HEK293 (cell line): Measurements from ENCODE around the gene GMPPA.

Source experiments
- BCL11A ChIP-seq: fragments of 450-650 bp; formaldehyde crosslinking; IDR thresholded peaks from 2 replicates; pipeline ENCODE4 v1.5.1; 2016; ENCODE audit warnings: low read depth, missing biosample characterization, missing genetic modification characterization
- KLF1 ChIP-seq: fragments of 450-650 bp; formaldehyde crosslinking; IDR thresholded peaks from 2 replicates; pipeline ENCODE4 v1.5.1; 2016; ENCODE audit warnings: missing biosample characterization, missing genetic modification characterization
- KLF10 ChIP-seq: fragments of 450-650 bp; IDR thresholded peaks from 2 replicates; pipeline ENCODE4 v1.5.1; 2018; ENCODE audit warnings: missing biosample characterization, mild to moderate bottlenecking, missing genetic modification characterization
- SCRT1 ChIP-seq: fragments of 450-650 bp; formaldehyde crosslinking; IDR thresholded peaks from 2 replicates; pipeline ENCODE4 v1.5.1; 2016; ENCODE audit warnings: missing biosample characterization, missing genetic modification characterization, borderline replicate concordance
- TCF7L2 ChIP-seq: IDR thresholded peaks from 2 replicates; pipeline ENCODE4 v1.6.1; 2011; ENCODE audit warnings: low read depth, mild to moderate bottlenecking, inconsistent platforms, low read length, moderate library complexity, borderline replicate concordance
- ZBTB20 ChIP-seq: fragments of 450-650 bp; formaldehyde crosslinking; IDR thresholded peaks from 2 replicates; pipeline ENCODE4 v1.5.1; 2016; ENCODE audit warnings: missing biosample characterization, missing genetic modification characterization
- ZBTB48 ChIP-seq: fragments of 450-650 bp; formaldehyde crosslinking; IDR thresholded peaks from 2 replicates; pipeline ENCODE4 v1.5.1; 2016; ENCODE audit warnings: missing biosample characterization, missing genetic modification characterization
- ZFHX2 ChIP-seq: fragments of 450-650 bp; formaldehyde crosslinking; conservative IDR thresholded peaks from 2 replicates; pipeline ENCODE4 v1.5.1; 2016; ENCODE audit warnings: missing biosample characterization, missing genetic modification characterization
- ZNF140 ChIP-seq: fragments of 450-650 bp; formaldehyde crosslinking; IDR thresholded peaks from 2 replicates; pipeline ENCODE4 v1.5.1; 2016; ENCODE audit warnings: missing biosample characterization, missing genetic modification characterization
- ZNF174 ChIP-seq: fragments of 450-650 bp; formaldehyde crosslinking; IDR thresholded peaks from 2 replicates; pipeline ENCODE4 v1.5.0; 2017; ENCODE audit warnings: missing biosample characterization, mild to moderate bottlenecking, missing genetic modification characterization
- ZNF677 ChIP-seq: fragments of 450-650 bp; IDR thresholded peaks from 2 replicates; pipeline ENCODE4 v1.5.0; 2018; ENCODE audit warnings: missing biosample characterization, mild to moderate bottlenecking, missing genetic modification characterization, moderate library complexity
- ZNF76 ChIP-seq: fragments of 450-650 bp; formaldehyde crosslinking; IDR thresholded peaks from 2 replicates; pipeline ENCODE4; 2016; ENCODE audit warnings: low read depth, missing biosample characterization, missing genetic modification characterization, borderline replicate concordance
- ZNF830 ChIP-seq: fragments of 450-650 bp; IDR thresholded peaks from 2 replicates; pipeline ENCODE4 v1.5.0; 2018; ENCODE audit warnings: missing biosample characterization, missing genetic modification characterization, low read depth, mild to moderate bottlenecking, moderate library complexity
- TF ChIP-seq, protein P1 (sequence below): fragments of 450-650 bp; formaldehyde crosslinking; IDR thresholded peaks from 2 replicates; pipeline ENCODE4 v1.5.1; 2016; ENCODE audit warnings: missing biosample characterization, missing genetic modification characterization
- TF ChIP-seq, protein P2 (sequence below): fragments of 450-650 bp; formaldehyde crosslinking; IDR thresholded peaks from 2 replicates; pipeline ENCODE4 v1.5.1; 2016; ENCODE audit warnings: missing biosample characterization, missing genetic modification characterization
- TF ChIP-seq, protein P3 (sequence below): fragments of 450-650 bp; formaldehyde crosslinking; IDR thresholded peaks from 2 replicates; pipeline ENCODE4 v1.5.1; 2016; ENCODE audit warnings: missing biosample characterization, missing genetic modification characterization
- TF ChIP-seq, protein P4 (sequence below): fragments of 450-650 bp; formaldehyde crosslinking; IDR thresholded peaks from 2 replicates; pipeline ENCODE4 v1.5.1; 2016; ENCODE audit warnings: missing biosample characterization, missing genetic modification characterization, borderline replicate concordance
- TF ChIP-seq, protein P5 (sequence below): fragments of 450-650 bp; formaldehyde crosslinking; IDR thresholded peaks from 2 replicates; pipeline ENCODE4 v1.5.1; 2017; ENCODE audit warnings: missing biosample characterization, missing genetic modification characterization
- TF ChIP-seq, protein P6 (sequence below): fragments of 450-650 bp; formaldehyde crosslinking; IDR thresholded peaks from 2 replicates; pipeline ENCODE4 v1.5.1; 2017; ENCODE audit warnings: missing biosample characterization, missing genetic modification characterization
- TF ChIP-seq, protein P7 (sequence below): fragments of 450-650 bp; formaldehyde crosslinking; IDR thresholded peaks from 2 replicates; pipeline ENCODE4 v1.5.1; 2016; ENCODE audit warnings: missing biosample characterization, missing genetic modification characterization

GMPPA gene

DNA sequence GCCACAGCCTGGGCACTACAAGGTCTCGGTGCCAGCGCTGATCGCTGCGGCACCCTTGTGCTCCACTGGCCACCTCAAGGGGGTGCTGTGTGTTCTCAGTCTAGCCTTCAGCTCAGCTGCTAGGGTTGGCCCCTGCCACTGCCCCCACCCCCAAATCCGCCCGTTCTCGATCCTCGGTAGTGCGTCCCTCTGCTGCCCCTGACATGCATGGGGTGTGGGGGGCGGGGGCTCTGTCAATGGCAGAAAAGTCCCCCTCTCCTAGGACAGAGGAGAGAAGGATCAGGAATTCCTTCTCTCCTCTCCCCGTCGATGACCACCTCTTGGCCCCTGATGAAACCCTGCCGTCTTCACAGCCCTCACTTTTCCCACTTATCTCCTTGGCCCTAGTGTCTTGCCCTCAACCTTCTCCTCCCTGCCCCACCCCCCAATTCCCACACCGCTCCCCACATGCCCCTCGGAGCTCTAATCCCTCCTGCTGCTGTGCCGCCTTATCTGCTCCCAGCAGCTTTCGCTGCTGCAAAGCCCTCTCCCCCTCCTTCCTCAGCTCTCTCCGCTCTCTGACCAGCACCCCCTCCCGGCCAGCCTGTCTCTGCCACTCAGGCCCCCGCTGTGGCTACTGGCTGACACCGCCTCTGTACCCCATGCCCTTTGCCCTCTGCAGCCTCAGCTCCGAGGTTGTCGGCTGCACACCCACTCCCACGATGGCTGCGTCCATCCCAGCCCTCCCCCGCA, 11.3 kb downstream of the GMPPA start (continued):
- TF ChIP-seq, protein P1, sequence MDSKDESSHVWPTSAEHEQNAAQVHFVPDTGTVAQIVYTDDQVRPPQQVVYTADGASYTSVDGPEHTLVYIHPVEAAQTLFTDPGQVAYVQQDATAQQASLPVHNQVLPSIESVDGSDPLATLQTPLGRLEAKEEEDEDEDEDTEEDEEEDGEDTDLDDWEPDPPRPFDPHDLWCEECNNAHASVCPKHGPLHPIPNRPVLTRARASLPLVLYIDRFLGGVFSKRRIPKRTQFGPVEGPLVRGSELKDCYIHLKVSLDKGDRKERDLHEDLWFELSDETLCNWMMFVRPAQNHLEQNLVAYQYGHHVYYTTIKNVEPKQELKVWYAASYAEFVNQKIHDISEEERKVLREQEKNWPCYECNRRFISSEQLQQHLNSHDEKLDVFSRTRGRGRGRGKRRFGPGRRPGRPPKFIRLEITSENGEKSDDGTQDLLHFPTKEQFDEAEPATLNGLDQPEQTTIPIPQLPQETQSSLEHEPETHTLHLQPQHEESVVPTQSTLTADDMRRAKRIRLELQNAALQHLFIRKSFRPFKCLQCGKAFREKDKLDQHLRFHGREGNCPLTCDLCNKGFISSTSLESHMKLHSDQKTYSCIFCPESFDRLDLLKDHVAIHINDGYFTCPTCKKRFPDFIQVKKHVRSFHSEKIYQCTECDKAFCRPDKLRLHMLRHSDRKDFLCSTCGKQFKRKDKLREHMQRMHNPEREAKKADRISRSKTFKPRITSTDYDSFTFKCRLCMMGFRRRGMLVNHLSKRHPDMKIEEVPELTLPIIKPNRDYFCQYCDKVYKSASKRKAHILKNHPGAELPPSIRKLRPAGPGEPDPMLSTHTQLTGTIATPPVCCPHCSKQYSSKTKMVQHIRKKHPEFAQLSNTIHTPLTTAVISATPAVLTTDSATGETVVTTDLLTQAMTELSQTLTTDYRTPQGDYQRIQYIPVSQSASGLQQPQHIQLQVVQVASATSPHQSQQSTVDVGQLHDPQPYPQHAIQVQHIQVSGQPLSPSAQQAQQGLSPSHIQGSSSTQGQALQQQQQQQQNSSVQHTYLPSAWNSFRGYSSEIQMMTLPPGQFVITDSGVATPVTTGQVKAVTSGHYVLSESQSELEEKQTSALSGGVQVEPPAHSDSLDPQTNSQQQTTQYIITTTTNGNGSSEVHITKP (tag by site-specific recombination) = 0 out of 2 replicates have a peak, but pooled peaks have one; percentile 10
- TF ChIP-seq ZNF76 (tag by site-specific recombination) (peak; percentile 61), BCL11A (tag by site-specific recombination) (no peak), ZNF677 (tag by site-specific recombination) (no peak), TCF7L2 (no peak), KLF1 (no peak), ZNF174 (tag by site-specific recombination) (no peak), ZNF830 (no peak), KLF10 (tag by site-specific recombination) (no peak), ZFHX2 (tag by site-specific recombination) (peak; percentile 77), SCRT1 (no peak), ZBTB48 (tag by site-specific recombination) (0 out of 2 replicates have a peak, but pooled peaks have one; percentile 56), ZNF140 (no peak), ZBTB20 (no peak)
- TF ChIP-seq, protein P2, sequence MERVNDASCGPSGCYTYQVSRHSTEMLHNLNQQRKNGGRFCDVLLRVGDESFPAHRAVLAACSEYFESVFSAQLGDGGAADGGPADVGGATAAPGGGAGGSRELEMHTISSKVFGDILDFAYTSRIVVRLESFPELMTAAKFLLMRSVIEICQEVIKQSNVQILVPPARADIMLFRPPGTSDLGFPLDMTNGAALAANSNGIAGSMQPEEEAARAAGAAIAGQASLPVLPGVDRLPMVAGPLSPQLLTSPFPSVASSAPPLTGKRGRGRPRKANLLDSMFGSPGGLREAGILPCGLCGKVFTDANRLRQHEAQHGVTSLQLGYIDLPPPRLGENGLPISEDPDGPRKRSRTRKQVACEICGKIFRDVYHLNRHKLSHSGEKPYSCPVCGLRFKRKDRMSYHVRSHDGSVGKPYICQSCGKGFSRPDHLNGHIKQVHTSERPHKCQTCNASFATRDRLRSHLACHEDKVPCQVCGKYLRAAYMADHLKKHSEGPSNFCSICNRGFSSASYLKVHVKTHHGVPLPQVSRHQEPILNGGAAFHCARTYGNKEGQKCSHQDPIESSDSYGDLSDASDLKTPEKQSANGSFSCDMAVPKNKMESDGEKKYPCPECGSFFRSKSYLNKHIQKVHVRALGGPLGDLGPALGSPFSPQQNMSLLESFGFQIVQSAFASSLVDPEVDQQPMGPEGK (tag by site-specific recombination) = peak; percentile 90
- TF ChIP-seq, protein P3, sequence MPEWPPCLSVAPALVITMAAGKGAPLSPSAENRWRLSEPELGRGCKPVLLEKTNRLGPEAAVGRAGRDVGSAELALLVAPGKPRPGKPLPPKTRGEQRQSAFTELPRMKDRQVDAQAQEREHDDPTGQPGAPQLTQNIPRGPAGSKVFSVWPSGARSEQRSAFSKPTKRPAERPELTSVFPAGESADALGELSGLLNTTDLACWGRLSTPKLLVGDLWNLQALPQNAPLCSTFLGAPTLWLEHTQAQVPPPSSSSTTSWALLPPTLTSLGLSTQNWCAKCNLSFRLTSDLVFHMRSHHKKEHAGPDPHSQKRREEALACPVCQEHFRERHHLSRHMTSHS (tag by site-specific recombination) = no peak
- TF ChIP-seq, protein P4, sequence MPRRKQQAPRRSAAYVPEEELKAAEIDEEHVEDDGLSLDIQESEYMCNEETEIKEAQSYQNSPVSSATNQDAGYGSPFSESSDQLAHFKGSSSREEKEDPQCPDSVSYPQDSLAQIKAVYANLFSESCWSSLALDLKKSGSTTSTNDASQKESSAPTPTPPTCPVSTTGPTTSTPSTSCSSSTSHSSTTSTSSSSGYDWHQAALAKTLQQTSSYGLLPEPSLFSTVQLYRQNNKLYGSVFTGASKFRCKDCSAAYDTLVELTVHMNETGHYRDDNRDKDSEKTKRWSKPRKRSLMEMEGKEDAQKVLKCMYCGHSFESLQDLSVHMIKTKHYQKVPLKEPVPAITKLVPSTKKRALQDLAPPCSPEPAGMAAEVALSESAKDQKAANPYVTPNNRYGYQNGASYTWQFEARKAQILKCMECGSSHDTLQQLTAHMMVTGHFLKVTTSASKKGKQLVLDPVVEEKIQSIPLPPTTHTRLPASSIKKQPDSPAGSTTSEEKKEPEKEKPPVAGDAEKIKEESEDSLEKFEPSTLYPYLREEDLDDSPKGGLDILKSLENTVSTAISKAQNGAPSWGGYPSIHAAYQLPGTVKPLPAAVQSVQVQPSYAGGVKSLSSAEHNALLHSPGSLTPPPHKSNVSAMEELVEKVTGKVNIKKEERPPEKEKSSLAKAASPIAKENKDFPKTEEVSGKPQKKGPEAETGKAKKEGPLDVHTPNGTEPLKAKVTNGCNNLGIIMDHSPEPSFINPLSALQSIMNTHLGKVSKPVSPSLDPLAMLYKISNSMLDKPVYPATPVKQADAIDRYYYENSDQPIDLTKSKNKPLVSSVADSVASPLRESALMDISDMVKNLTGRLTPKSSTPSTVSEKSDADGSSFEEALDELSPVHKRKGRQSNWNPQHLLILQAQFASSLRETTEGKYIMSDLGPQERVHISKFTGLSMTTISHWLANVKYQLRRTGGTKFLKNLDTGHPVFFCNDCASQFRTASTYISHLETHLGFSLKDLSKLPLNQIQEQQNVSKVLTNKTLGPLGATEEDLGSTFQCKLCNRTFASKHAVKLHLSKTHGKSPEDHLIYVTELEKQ (tag by site-specific recombination) = no peak
- TF ChIP-seq, protein P5, sequence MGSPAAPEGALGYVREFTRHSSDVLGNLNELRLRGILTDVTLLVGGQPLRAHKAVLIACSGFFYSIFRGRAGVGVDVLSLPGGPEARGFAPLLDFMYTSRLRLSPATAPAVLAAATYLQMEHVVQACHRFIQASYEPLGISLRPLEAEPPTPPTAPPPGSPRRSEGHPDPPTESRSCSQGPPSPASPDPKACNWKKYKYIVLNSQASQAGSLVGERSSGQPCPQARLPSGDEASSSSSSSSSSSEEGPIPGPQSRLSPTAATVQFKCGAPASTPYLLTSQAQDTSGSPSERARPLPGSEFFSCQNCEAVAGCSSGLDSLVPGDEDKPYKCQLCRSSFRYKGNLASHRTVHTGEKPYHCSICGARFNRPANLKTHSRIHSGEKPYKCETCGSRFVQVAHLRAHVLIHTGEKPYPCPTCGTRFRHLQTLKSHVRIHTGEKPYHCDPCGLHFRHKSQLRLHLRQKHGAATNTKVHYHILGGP (tag by site-specific recombination) = no peak
- TF ChIP-seq, protein P6, sequence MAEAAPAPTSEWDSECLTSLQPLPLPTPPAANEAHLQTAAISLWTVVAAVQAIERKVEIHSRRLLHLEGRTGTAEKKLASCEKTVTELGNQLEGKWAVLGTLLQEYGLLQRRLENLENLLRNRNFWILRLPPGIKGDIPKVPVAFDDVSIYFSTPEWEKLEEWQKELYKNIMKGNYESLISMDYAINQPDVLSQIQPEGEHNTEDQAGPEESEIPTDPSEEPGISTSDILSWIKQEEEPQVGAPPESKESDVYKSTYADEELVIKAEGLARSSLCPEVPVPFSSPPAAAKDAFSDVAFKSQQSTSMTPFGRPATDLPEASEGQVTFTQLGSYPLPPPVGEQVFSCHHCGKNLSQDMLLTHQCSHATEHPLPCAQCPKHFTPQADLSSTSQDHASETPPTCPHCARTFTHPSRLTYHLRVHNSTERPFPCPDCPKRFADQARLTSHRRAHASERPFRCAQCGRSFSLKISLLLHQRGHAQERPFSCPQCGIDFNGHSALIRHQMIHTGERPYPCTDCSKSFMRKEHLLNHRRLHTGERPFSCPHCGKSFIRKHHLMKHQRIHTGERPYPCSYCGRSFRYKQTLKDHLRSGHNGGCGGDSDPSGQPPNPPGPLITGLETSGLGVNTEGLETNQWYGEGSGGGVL (tag by site-specific recombination) = peak; percentile 61
- TF ChIP-seq, protein P7, sequence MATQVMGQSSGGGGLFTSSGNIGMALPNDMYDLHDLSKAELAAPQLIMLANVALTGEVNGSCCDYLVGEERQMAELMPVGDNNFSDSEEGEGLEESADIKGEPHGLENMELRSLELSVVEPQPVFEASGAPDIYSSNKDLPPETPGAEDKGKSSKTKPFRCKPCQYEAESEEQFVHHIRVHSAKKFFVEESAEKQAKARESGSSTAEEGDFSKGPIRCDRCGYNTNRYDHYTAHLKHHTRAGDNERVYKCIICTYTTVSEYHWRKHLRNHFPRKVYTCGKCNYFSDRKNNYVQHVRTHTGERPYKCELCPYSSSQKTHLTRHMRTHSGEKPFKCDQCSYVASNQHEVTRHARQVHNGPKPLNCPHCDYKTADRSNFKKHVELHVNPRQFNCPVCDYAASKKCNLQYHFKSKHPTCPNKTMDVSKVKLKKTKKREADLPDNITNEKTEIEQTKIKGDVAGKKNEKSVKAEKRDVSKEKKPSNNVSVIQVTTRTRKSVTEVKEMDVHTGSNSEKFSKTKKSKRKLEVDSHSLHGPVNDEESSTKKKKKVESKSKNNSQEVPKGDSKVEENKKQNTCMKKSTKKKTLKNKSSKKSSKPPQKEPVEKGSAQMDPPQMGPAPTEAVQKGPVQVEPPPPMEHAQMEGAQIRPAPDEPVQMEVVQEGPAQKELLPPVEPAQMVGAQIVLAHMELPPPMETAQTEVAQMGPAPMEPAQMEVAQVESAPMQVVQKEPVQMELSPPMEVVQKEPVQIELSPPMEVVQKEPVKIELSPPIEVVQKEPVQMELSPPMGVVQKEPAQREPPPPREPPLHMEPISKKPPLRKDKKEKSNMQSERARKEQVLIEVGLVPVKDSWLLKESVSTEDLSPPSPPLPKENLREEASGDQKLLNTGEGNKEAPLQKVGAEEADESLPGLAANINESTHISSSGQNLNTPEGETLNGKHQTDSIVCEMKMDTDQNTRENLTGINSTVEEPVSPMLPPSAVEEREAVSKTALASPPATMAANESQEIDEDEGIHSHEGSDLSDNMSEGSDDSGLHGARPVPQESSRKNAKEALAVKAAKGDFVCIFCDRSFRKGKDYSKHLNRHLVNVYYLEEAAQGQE (tag by site-specific recombination) = peak; percentile 18; the same call in 1 of the 2 replicates
